Measurements from ENCODE around the gene MRGPRF.

MRGPRF gene

DNA sequence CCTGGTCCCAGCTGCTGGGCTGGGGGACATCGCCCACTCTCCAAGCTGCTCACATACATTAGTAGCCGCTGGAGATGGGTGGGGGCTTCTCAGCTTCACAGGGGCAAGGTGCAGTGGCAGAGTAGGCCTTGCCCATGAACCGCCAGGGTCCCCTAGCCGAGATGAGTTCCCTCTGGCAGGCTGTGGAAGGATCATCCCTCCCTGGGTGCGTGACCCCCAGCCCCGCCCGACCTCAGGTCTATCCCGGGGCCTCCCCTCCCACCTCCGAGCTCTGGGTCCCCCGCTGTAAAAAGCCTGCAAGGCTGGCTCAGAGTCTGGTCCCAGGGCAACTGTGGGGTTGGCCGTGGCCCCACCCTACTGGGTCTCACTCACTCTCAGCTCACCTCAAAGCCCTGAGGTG, 20.4 kb upstream of the MRGPRF start:
- no peaks in the 10 kb centered on the region for H3K9me3 ChIP-seq (ENCODE audit: severe bottlenecking)
- TF ChIP-seq, protein P1, sequence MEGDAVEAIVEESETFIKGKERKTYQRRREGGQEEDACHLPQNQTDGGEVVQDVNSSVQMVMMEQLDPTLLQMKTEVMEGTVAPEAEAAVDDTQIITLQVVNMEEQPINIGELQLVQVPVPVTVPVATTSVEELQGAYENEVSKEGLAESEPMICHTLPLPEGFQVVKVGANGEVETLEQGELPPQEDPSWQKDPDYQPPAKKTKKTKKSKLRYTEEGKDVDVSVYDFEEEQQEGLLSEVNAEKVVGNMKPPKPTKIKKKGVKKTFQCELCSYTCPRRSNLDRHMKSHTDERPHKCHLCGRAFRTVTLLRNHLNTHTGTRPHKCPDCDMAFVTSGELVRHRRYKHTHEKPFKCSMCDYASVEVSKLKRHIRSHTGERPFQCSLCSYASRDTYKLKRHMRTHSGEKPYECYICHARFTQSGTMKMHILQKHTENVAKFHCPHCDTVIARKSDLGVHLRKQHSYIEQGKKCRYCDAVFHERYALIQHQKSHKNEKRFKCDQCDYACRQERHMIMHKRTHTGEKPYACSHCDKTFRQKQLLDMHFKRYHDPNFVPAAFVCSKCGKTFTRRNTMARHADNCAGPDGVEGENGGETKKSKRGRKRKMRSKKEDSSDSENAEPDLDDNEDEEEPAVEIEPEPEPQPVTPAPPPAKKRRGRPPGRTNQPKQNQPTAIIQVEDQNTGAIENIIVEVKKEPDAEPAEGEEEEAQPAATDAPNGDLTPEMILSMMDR (IDR thresholded peaks at IDR 0.05; ENCODE audit: low read depth, low read length): no peak
- H3K36me3 ChIP-seq: no peaks in the 10 kb centered on the region
- no peak overlapping the region for H3K4me3 ChIP-seq (ENCODE audit: low read depth, low read length)
- H3K27me3 ChIP-seq (ENCODE audit: insufficient read depth, low read depth, severe bottlenecking): no peaks in the 10 kb centered on the region
- no peak overlapping the region for H3K27ac ChIP-seq
- no peak for DNase-seq

GRCh38 chr11:69032833-69033232, 19.8 kb upstream of the MRGPRF start:
- H3K27ac ChIP-seq: no peak overlapping the region
- no peaks in the 10 kb centered on the region for H3K36me3 ChIP-seq
- no peaks in the 10 kb centered on the region for H3K27me3 ChIP-seq (ENCODE audit: insufficient read depth, low read depth, severe bottlenecking)
- H3K4me3 ChIP-seq (ENCODE audit: low read depth, low read length): no peak overlapping the region
- TF ChIP-seq, protein P1 (IDR thresholded peaks at IDR 0.05; ENCODE audit: low read depth, low read length): no peak
- no peaks in the 10 kb centered on the region for H3K9me3 ChIP-seq (ENCODE audit: severe bottlenecking)
- no peak for DNase-seq

- no peak for DNase-seq
- no peaks in the 10 kb centered on the region for H3K9me3 ChIP-seq (ENCODE audit: severe bottlenecking)
- H3K36me3 ChIP-seq: no peaks in the 10 kb centered on the region
- H3K27me3 ChIP-seq (ENCODE audit: insufficient read depth, low read depth, severe bottlenecking): no peaks in the 10 kb centered on the region
- H3K4me3 ChIP-seq (ENCODE audit: low read depth, low read length): no peak overlapping the region
- TF ChIP-seq, protein P1 (IDR thresholded peaks at IDR 0.05; ENCODE audit: low read depth, low read length): no peak
- H3K27ac ChIP-seq: no peak overlapping the region
Observed at GRCh38 chr11:69030301-69030700, 17.3 kb upstream of the MRGPRF start.

DNA sequence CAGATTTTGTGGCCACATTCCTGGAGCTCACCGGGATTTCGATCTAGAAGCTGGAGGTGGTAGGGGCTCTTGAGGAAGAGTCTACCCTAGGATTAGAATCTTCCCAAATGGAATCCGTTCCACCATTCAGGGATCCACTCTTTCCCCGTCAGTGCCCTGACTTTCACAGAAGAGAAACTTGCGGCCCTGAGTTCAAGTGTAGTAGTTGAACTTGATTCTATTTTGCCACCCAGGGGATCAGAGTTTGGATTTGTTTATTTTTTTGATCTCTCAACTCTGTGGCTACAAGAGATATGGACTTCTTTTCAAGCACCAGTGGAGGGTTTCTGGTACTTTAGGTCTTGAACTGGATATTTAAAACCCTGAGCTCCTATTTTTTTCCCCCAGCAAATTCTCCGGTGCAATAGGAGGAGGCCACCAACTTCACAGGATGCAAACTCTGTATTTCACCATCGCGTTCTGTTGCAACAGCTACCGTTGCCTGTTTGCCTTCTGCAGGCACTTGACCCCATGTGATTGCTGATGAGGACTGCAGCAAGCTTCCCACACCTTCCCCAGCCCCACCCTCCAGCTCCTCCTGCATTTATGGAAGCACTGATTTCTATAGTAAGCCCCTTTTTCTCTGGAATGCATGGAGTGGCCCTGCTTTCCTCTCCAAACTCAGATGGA, 14.8 kb upstream of the MRGPRF start:
- DNase-seq: no peak
- no peaks in the 10 kb centered on the region for H3K27me3 ChIP-seq (ENCODE audit: insufficient read depth, low read depth, severe bottlenecking)
- TF ChIP-seq, protein P1 (IDR thresholded peaks at IDR 0.05; ENCODE audit: low read depth, low read length): no peak
- no peak overlapping the region for H3K27ac ChIP-seq
- no peaks in the 10 kb centered on the region for H3K9me3 ChIP-seq (ENCODE audit: severe bottlenecking)
- no peak overlapping the region for H3K4me3 ChIP-seq (ENCODE audit: low read depth, low read length)
- H3K36me3 ChIP-seq: no peaks in the 10 kb centered on the region

DNA sequence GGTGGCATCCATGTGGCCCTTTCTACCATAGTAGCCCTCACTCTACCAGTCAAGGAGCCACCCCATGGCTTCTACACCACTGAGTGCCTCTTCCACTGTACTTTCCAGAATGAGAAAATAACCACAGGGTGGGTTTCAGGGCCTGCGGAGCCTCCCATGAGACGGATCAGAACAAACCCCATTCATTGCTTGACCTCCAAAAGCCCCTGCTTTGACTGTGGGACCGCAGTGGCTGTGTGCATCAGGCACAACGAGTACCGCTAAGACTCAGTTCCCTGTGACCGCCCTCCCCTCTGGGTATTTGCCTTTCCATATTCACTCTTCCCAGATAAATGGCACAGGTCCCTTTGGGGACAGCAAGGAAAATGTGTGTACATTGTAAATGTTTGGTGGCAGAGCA, 11.5 kb upstream of the MRGPRF start:
- TF ChIP-seq, protein P1 (IDR thresholded peaks at IDR 0.05; ENCODE audit: low read depth, low read length): no peak
- no peaks in the 10 kb centered on the region for H3K36me3 ChIP-seq
- no peak overlapping the region for H3K4me3 ChIP-seq (ENCODE audit: low read depth, low read length)
- no peaks in the 10 kb centered on the region for H3K27me3 ChIP-seq (ENCODE audit: insufficient read depth, low read depth, severe bottlenecking)
- no peak overlapping the region for H3K27ac ChIP-seq
- DNase-seq: no peak
- H3K9me3 ChIP-seq (ENCODE audit: severe bottlenecking): no peaks in the 10 kb centered on the region

- DNase-seq: peak; percentile 41
- TF ChIP-seq, protein P1 (IDR thresholded peaks at IDR 0.05; ENCODE audit: low read depth, low read length): no peak
- H3K9me3 ChIP-seq (ENCODE audit: severe bottlenecking): no peaks in the 10 kb centered on the region
- no peak overlapping the region for H3K27ac ChIP-seq
- H3K36me3 ChIP-seq: no peaks in the 10 kb centered on the region
- H3K4me3 ChIP-seq (ENCODE audit: low read depth, low read length): no peak overlapping the region
- H3K27me3 ChIP-seq (ENCODE audit: insufficient read depth, low read depth, severe bottlenecking): no peaks in the 10 kb centered on the region
Observed at GRCh38 chr11:69022260-69022659, 9.2 kb upstream of the MRGPRF start.

Measured in WERI-Rb-1 (cell line).